Raji (cell line): Measurements from ENCODE around the gene GPRC5A.

Source experiments
- POLR2A ChIP-seq: IDR thresholded peaks from 2 replicates; pipeline ENCODE4 v1.6.1; 2011; ENCODE audit warnings: low read depth, low read length, control low read depth; ENCODE audit not compliant: insufficient read depth

The GPRC5A gene

DNA sequence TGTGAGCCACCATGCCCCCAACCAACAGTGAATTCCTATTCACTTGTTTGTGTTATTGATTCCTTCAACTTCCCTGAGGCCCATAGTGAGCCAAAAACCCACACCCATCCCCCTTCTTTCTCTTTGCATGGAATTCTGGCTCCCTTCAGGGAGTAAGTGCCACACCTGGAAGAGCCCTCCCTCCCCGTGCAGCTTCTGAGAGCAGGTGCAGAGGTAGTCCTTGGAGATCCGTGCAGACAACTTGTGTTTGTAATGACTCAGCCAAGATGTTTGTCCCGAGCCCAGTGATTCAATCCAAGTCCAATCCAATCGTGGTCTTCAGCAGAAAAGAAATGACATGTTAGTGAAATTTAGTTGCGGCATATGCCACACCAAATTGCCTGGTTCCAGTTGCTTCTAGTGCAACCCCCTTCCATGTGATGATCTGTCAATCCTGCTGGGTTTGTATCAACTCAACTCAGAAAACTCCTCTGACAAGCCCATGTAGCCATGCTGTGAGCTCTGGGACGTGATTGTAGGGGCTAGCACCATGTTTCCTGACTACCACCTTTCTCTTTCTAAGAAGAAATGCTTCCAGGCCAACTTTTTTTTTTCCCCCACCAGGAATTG lies 27.5 kb downstream of the GPRC5A start:
- no peak for TF ChIP-seq POLR2A

- no peak for TF ChIP-seq POLR2A
Observed at GRCh38 chr12:12919666-12920435, 28.5 kb downstream of the GPRC5A start.

GRCh38 chr12:12922191-12922616 lies 30.8 kb downstream of the GPRC5A start:
- TF ChIP-seq POLR2A = no peak

DNA sequence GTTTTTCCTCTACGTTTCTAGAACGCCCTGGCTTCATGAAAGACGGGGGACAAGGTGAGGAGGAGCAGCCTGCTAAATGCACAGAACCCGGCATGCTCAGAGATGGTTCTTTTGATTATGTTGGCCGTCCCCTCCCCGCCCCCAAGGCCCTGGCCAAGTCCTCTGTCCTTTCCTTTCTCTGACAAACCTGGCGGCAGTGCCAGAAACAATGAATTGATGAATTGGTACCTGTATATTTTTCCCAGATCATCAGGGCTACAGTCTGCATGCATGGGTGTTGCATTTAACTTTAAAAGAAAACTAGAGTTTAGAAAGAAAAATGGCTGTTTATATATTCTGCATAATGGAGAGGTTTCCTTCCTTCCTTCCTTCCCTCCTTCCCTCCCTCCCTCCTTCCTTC lies 31.6 kb downstream of the GPRC5A start:
- no peak for TF ChIP-seq POLR2A

- TF ChIP-seq POLR2A = no peak
Observed at GRCh38 chr12:12924169-12924568, 32.8 kb downstream of the GPRC5A start.

DNA sequence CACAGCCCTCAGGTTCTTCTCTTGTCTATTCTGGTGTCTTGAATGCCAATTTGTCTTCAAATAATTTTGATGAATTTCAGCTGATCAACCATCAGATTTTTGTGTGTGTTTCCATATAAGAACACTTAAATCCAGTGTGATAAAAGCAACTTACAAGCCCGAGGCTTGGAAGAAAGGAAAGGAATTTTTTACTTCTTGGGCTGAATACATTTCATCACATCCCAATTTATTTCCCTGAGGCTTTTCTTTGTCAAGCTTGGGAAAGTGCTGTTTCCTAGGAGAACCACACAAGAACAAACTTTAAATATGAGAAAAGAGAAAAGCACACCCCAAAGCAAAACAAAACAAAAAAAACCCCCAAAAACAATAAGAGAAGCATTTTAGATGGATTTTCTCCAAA lies 34.0 kb downstream of the GPRC5A start:
- no peak for TF ChIP-seq POLR2A

DNA sequence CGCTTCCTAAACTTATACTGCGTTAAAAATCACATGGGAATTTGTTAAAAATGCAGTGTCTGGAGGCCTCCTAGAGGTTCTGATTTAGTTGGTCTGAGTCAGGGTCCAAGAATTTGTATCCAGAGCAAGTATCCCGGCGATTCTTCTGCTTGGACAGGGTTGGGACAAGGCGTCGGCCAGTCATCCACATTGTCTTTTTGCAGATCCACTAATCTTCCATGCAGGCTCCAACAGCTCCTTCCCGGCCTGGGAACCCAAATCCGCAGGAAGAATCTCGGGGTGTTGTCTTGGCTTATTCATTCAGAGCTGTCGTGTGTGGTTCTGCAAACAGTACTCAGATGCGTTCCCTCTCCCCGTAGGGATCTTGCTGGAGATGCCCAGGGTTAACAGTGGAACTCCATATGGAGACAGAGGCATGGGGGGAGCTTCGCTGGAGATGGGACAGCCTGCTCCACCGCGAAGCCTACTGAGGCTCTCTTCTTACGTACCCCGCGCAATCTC lies 35.3 kb downstream of the GPRC5A start:
- TF ChIP-seq POLR2A = no peak

- no peak for TF ChIP-seq POLR2A
Observed at GRCh38 chr12:12927211-12928079, 36.1 kb downstream of the GPRC5A start.

- no peak for TF ChIP-seq POLR2A
Observed at GRCh38 chr12:12929696-12930095, 38.3 kb downstream of the GPRC5A start.

DNA sequence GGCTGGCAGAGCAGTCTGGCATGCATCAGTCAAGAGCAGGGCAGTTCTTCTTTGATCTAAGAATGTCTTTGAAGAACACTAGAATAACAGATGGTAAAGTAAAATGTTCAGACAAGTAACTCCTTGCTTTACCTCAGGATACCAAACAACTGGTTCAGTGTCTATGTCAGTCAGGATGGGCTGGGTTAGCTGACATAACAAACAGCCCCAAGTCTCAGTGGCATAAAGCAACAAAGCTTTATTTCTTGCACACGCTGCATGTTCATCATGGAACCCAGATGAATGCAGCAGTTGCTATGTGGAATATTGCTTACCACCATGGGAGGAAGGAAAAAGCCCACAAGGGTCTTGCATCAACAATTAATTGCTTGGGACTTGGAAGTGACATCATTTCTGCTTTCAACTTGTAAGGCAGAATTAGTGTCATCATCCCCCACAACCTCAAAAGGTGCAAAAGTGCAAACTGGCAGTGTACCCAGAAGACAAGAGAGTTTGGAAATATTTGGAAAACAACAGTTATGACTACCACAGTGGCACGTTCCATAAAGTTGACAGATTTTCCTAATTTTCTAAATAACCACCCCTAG lies 39.4 kb downstream of the GPRC5A start:
- no peak for TF ChIP-seq POLR2A

- no peak for TF ChIP-seq POLR2A
Observed at GRCh38 chr12:12933742-12934141, 42.4 kb downstream of the GPRC5A start.

DNA sequence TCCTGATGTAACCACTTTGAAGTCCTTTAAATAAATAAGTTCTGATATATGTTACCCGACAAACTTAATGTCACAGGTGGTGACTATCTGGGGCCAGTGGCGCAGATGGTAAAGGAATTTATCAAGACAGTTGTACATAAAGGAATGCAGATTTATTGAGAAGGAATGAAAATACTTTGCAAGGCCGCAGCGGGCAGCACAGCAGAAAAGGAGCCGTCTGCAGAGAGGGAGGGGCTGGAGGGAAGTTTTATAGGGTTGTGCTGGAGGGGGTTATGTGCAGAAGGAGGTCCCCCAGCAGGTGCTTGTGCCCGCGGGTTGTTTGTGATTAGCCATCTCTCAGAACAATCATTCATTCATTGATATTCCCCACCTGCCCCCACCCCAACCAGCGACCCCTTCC lies 43.2 kb downstream of the GPRC5A start:
- no peak for TF ChIP-seq POLR2A

- TF ChIP-seq POLR2A = no peak
Observed at GRCh38 chr12:12936983-12937491, 45.7 kb downstream of the GPRC5A start.

DNA sequence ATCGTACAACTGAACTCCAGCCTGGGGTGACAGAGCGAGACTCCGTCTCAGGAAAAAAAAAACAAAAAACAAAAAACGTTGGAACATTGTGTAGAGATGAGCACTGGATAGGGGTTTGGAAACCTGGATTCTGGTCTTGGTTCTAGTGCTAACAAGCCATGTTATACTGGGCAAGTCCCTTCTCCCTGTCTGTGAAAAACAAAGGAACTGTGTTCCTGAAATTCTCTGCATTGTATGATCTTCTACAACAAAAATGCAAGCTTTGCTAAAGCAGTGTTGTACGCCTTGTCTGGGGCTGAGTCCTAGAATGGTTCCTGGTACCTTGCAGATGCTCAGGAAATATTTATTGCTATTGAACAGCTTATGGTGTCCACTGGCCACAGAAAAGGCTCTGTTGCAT lies 47.2 kb downstream of the GPRC5A start:
- no peak for TF ChIP-seq POLR2A

GRCh38 chr12:12939888-12940287 lies 48.5 kb downstream of the GPRC5A start:
- TF ChIP-seq POLR2A = no peak
